ENCODE measurements around the gene MREG. TPM values are rescaled to one million over a fixed set of nuclear protein-coding genes. Genes with fewer than 3 reads are reported as not detected.

MREG gene
- total RNA-seq, 4 donors from 2014 or later = 37.0 to 71.2 (median 40.5) TPM

GRCh38 chr2:215917953-215918620 is 95.3 kb downstream of the MREG start:
- intact Hi-C loops (cut with DNase I) = loop anchor here (10.0 kb wide), 1 partner anchor 463 kb away; no protein-coding TSS in a partner anchor
- Histone ChIP-seq H3K4me1 (peaks cover 0 to 17% (median 5%) of the 10 kb centered on the region in 3 donors), H3K27me3 (no peaks in the 10 kb centered on the region), H3K36me3 (no peaks in the 10 kb centered on the region), H3K4me3 (no peak overlapping the region), H3K27ac (peak overlapping the region in 3 of 4 donors; percentile 14 to 50 (median 42)), H3K9me3 (no peaks in the 10 kb centered on the region)
- no peak for TF ChIP-seq CTCF (IDR thresholded peaks at IDR 0.05)
- TF ChIP-seq POLR2A (IDR thresholded peaks at IDR 0.05) = no peak
- no peak for DNase-seq
- WGBS, 2 donors = 18 to 23% methylated on average over 3 of the region's 3 CpGs

GRCh38 chr2:215915441-215915840 is 97.9 kb downstream of the MREG start:
- H3K4me3 ChIP-seq = no peak overlapping the region
- TF ChIP-seq POLR2A (IDR thresholded peaks at IDR 0.05) = no peak
- no peak for TF ChIP-seq CTCF (IDR thresholded peaks at IDR 0.05)
- intact Hi-C loops (cut with DNase I) = loop anchor here (10.0 kb wide), 1 partner anchor 461 kb away; no protein-coding TSS in a partner anchor
- H3K36me3 ChIP-seq = no peaks in the 10 kb centered on the region
- no peaks in the 10 kb centered on the region for H3K27me3 ChIP-seq
- H3K4me1 ChIP-seq = peaks cover 0 to 17% (median 5%) of the 10 kb centered on the region in 3 donors
- no peak for DNase-seq
- H3K9me3 ChIP-seq = no peaks in the 10 kb centered on the region
- whole genome bisulfite sequencing, 2 donors = 82 to 90% methylated on average over 5 of the region's 5 CpGs
- H3K27ac ChIP-seq = no peak overlapping the region

GRCh38 chr2:215914777-215915165 is 98.6 kb downstream of the MREG start:
- no peak overlapping the region for H3K27ac ChIP-seq
- peaks cover 0 to 14% (median 5%) of the 10 kb centered on the region in 3 donors for H3K4me1 ChIP-seq
- intact Hi-C loops (cut with DNase I) = loop anchor here (10.0 kb wide), 1 partner anchor 460 kb away; no protein-coding TSS in a partner anchor
- H3K4me3 ChIP-seq = no peak overlapping the region
- no peaks in the 10 kb centered on the region for H3K27me3 ChIP-seq
- TF ChIP-seq POLR2A (IDR thresholded peaks at IDR 0.05) = no peak
- TF ChIP-seq CTCF (IDR thresholded peaks at IDR 0.05) = no peak
- DNase-seq = no peak
- H3K9me3 ChIP-seq = no peaks in the 10 kb centered on the region
- H3K36me3 ChIP-seq = no peaks in the 10 kb centered on the region
- 87% methylated on average over 4 of the region's 4 CpGs for WGBS, 2 donors

GRCh38 chr2:215914054-215914776 is 99.1 kb downstream of the MREG start:
- intact Hi-C loops (cut with DNase I) = loop anchor here (10.0 kb wide), 1 partner anchor 459 kb away; no protein-coding TSS in a partner anchor
- TF ChIP-seq POLR2A (IDR thresholded peaks at IDR 0.05) = no peak
- no peak for TF ChIP-seq CTCF (IDR thresholded peaks at IDR 0.05)
- Histone ChIP-seq H3K4me3 (no peak overlapping the region), H3K27me3 (no peaks in the 10 kb centered on the region), H3K36me3 (no peaks in the 10 kb centered on the region), H3K4me1 (peaks cover 0 to 9% (median 5%) of the 10 kb centered on the region in 3 donors), H3K9me3 (no peaks in the 10 kb centered on the region), H3K27ac (no peak overlapping the region)
- no peak for DNase-seq
- 82 to 84% methylated on average over 3 of the region's 3 CpGs for WGBS, 2 donors

GRCh38 chr2:215912299-215912842 is 101.0 kb downstream of the MREG start:
- intact Hi-C loops (cut with DNase I) = loop anchor here (10.0 kb wide), 1 partner anchor 458 kb away; no protein-coding TSS in a partner anchor
- H3K9me3 ChIP-seq = no peaks in the 10 kb centered on the region
- TF ChIP-seq POLR2A (IDR thresholded peaks at IDR 0.05) (no peak), CTCF (IDR thresholded peaks at IDR 0.05) (no peak)
- no peaks in the 10 kb centered on the region for H3K36me3 ChIP-seq
- 54 to 58% methylated on average over 6 of the region's 6 CpGs for WGBS, 2 donors
- no peak overlapping the region for H3K4me3 ChIP-seq
- no peaks in the 10 kb centered on the region for H3K4me1 ChIP-seq
- H3K27ac ChIP-seq = no peak overlapping the region
- no peak for DNase-seq
- no peaks in the 10 kb centered on the region for H3K27me3 ChIP-seq
